Measurements from ENCODE around the gene CERCAM. TPM values are rescaled to one million over a fixed set of nuclear protein-coding genes. Genes with fewer than 3 reads are reported as not detected.

The CERCAM gene
- total RNA-seq, 2 donors from 2014 or later, result 18.5 to 26.5 TPM

DNA sequence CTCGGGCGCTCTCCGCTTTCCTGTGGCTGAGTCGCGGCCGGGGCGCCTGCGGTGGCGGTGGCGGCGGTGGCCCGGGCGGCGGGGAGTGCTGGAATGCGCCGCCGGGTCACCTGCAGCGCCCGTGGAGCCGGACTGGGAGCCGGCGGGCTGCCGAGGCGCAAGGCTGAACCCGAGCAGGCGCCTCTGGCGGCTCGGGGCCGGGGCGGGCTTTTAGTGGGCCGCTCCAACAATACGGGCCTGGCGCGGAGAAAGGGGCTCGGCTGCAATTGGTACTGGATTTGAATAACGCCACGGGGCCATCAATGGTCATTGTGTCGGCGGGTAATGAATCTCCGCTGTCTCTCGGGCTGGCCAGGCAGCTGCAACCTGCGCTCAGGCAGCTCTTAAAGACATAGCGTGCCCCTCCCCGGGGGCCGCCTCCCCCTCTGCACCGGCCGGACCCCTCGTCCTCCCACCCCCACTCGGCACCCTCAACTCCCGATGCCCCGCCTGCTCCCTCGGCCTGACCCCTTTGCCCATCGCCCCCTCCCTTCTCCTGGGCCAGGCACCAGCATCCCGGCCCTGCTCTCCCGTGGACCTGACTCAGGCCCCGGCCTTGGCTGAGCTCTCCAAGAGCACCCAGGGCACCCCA is 27.4 kb upstream of the CERCAM start:
- no peaks in the 10 kb centered on the region for H3K4me1 ChIP-seq (ENCODE audit: control insufficient read depth, insufficient read depth, low read length)
- peak overlapping the region; percentile 49 for H3K4me3 ChIP-seq (ENCODE audit: low read length)
- no peaks in the 10 kb centered on the region for H3K9me3 ChIP-seq (ENCODE audit: control insufficient read depth, low read length)
- Mint-ChIP-seq H3K9me3 (no peaks in the 10 kb centered on the region), H3K27ac (no peak overlapping the region), H3K27me3 (ENCODE audit: insufficient read depth) (peaks cover 94% of the 10 kb centered on the region), H3K4me3 (peak overlapping the region; percentile 43), H3K4me1 (peaks cover 22% of the 10 kb centered on the region), H3K36me3 (ENCODE audit: low read depth) (peaks cover 24% of the 10 kb centered on the region)
- 2 to 5% methylated on average over 11 to 56 of the region's 56 CpGs for WGBS, 2 experiments (ENCODE audit: insufficient coverage in 1 of 2, insufficient read length in 1 of 2)
- peaks cover 19% of the 10 kb centered on the region for H3K36me3 ChIP-seq (ENCODE audit: control insufficient read depth, insufficient read depth, low read length)
- TF ChIP-seq, protein P1, sequence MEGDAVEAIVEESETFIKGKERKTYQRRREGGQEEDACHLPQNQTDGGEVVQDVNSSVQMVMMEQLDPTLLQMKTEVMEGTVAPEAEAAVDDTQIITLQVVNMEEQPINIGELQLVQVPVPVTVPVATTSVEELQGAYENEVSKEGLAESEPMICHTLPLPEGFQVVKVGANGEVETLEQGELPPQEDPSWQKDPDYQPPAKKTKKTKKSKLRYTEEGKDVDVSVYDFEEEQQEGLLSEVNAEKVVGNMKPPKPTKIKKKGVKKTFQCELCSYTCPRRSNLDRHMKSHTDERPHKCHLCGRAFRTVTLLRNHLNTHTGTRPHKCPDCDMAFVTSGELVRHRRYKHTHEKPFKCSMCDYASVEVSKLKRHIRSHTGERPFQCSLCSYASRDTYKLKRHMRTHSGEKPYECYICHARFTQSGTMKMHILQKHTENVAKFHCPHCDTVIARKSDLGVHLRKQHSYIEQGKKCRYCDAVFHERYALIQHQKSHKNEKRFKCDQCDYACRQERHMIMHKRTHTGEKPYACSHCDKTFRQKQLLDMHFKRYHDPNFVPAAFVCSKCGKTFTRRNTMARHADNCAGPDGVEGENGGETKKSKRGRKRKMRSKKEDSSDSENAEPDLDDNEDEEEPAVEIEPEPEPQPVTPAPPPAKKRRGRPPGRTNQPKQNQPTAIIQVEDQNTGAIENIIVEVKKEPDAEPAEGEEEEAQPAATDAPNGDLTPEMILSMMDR (conservative IDR thresholded peaks at IDR 0.05), result no peak
- peak overlapping the region; percentile 96 for H3K27ac ChIP-seq (ENCODE audit: low read depth, low read length)
- peak overlapping the region; percentile 30 for H3K9ac ChIP-seq (ENCODE audit: extremely low read depth, low read length, poor library complexity, severe bottlenecking)
- peaks cover 93% of the 10 kb centered on the region for H3K27me3 ChIP-seq (ENCODE audit: control insufficient read depth, insufficient read depth, low read length, poor library complexity, severe bottlenecking)
- DNase-seq, result peak; percentile 88

DNA sequence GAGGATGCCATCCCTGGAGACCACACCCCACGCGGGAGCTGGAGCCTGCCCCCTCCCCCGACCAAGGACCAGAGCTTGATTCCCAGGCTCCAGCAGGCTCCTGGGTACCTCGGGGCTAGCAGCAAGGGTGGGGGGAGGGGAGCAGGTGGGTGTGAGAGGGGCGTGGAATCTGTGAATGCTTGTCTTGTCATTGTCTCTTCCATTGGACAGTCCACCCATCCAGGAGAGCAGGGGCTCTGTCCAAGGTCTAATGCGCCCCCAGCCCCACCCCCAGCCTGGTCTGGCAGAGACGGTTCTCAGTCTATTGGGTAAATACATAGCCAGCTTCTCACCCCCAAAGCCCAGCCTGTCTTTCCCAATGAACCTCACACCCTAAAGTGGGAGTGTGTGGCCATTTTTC is 26.7 kb upstream of the CERCAM start:
- DNase-seq, result peak; percentile 52
- no peak overlapping the region for H3K4me3 Mint-ChIP-seq
- peak overlapping the region; percentile 96 for H3K27ac ChIP-seq (ENCODE audit: low read depth, low read length)
- no peaks in the 10 kb centered on the region for H3K9me3 Mint-ChIP-seq
- H3K9ac ChIP-seq (ENCODE audit: extremely low read depth, low read length, poor library complexity, severe bottlenecking), result no peak overlapping the region
- H3K4me1 Mint-ChIP-seq, result peaks cover 22% of the 10 kb centered on the region
- H3K36me3 ChIP-seq (ENCODE audit: control insufficient read depth, insufficient read depth, low read length), result peaks cover 12% of the 10 kb centered on the region
- peaks cover 98% of the 10 kb centered on the region for H3K27me3 ChIP-seq (ENCODE audit: control insufficient read depth, insufficient read depth, low read length, poor library complexity, severe bottlenecking)
- H3K9me3 ChIP-seq (ENCODE audit: control insufficient read depth, low read length), result no peaks in the 10 kb centered on the region
- TF ChIP-seq, protein P1 (conservative IDR thresholded peaks at IDR 0.05), result no peak
- H3K27ac Mint-ChIP-seq, result no peak overlapping the region
- peaks cover 96% of the 10 kb centered on the region for H3K27me3 Mint-ChIP-seq (ENCODE audit: insufficient read depth)
- H3K36me3 Mint-ChIP-seq (ENCODE audit: low read depth), result peaks cover 20% of the 10 kb centered on the region
- no peaks in the 10 kb centered on the region for H3K4me1 ChIP-seq (ENCODE audit: control insufficient read depth, insufficient read depth, low read length)
- 0 to 33% methylated on average over 1 to 7 of the region's 7 CpGs for WGBS, 2 experiments (ENCODE audit: insufficient coverage in 1 of 2, insufficient read length in 1 of 2)
- H3K4me3 ChIP-seq (ENCODE audit: low read length), result no peak overlapping the region

DNA sequence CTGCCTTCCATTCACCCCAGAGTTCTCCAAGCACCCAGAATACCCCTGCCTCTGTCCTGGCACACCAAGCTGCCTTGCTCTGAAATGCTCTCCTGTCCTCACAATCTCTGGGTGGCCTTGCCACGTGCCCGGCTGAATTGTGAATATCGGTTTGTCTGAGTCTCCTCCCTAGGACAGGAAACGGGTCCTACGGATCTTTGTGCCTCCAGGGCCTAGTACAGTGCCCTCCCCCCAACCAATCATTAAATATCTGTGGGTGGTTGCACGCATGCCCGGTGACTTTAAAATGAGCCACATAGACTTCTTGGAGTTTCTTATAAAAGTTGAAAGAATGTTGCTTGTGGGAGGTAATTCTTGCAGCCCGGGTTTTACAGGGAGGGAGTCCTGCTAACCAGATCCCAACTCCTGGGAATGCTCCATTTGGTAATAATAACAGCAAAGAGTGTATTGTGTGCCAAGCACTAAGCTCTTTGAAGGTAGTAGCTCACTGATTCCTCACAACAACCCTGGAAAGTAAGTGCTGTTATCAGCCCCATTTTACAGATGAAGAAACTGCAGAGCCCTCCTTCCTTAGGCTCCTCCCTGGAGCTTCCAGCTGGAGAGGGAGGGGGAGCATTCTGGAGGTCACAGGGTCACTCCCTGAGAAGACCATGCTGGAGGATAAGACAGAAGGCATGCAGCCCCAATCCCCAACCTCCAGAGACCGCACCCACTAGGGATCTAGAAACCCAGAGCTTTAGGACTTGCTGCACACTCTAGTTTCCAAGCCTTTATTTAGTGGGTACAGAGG is 26.1 kb upstream of the CERCAM start:
- TF ChIP-seq, protein P1 (conservative IDR thresholded peaks at IDR 0.05), result no peak
- Mint-ChIP-seq H3K4me1 (peaks cover 22% of the 10 kb centered on the region), H3K27ac (no peak overlapping the region), H3K9me3 (no peaks in the 10 kb centered on the region), H3K36me3 (ENCODE audit: low read depth) (peaks cover 16% of the 10 kb centered on the region), H3K27me3 (ENCODE audit: insufficient read depth) (peaks cover 96% of the 10 kb centered on the region), H3K4me3 (no peak overlapping the region)
- Histone ChIP-seq H3K4me3 (ENCODE audit: low read length) (no peak overlapping the region), H3K36me3 (ENCODE audit: control insufficient read depth, insufficient read depth, low read length) (peaks cover 9% of the 10 kb centered on the region), H3K27ac (ENCODE audit: low read depth, low read length) (peak overlapping the region; percentile 96), H3K27me3 (ENCODE audit: control insufficient read depth, insufficient read depth, low read length, poor library complexity, severe bottlenecking) (peaks cover 98% of the 10 kb centered on the region), H3K9ac (ENCODE audit: extremely low read depth, low read length, poor library complexity, severe bottlenecking) (no peak overlapping the region), H3K4me1 (ENCODE audit: control insufficient read depth, insufficient read depth, low read length) (no peaks in the 10 kb centered on the region), H3K9me3 (ENCODE audit: control insufficient read depth, low read length) (no peaks in the 10 kb centered on the region)
- DNase-seq, result peak; percentile 46
- 34 to 42% methylated on average over 3 to 9 of the region's 9 CpGs for WGBS, 2 experiments (ENCODE audit: insufficient coverage in 1 of 2, insufficient read length in 1 of 2)
